Measurements from ENCODE around the gene UCK1. TPM values are rescaled to one million over a fixed set of nuclear protein-coding genes. Genes with fewer than 3 reads are reported as not detected.

Gene UCK1
- total and polyA plus RNA-seq, 2 of the 13 experiments (the other 11 are each of a cell fraction or from before 2014, with no cell fraction given) = 11.0 to 24.1 TPM

DNA sequence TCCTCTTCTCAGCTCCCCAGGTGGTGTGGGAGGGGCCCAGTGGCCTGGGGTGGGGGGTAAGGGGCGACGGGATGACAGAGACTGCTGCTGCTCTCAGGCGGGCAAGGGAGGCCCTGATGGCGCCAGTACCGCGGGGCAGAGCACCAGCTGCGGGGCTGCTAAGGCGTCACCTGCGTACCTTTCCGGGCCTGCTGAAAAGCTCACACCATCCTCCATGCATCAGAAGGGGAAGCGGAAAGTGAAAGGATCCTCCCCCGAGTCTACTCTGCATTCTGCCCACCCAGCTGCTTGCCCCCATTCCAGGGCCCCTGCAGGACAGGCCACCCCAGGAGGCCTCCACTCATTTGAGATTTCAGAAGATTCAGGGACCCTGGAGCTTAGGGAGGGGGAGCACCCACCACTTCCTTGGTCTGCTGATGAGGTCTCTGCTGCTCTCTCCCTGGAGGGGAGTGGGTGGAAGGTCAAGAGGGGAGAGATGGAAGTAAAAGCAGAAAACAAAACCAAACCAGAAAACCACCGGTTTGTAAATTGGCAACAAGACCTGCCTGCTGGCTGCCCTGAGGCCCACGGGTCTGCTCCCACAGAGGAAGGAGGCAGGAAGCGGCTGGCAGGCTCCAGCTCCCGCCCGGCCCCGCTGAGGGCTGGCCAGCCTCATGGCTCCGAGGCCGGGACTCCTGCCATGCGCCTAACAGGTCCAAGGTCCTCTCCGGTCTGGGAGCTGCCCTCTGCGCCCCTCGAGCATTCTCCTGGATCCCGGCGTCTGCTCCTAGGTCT is 47.9 kb upstream of the UCK1 start:
- no TSS peak for BruUV-seq (replicated peaks)
- no peak overlapping the region for H2AFZ ChIP-seq (ENCODE audit: low read length)
- H3K36me3 ChIP-seq (replicated peaks in 1 of 2; ENCODE audit: control insufficient read depth in 1 of 2, insufficient read depth in 2 of 2, low read length in 2 of 2) = peaks cover 9 to 44% of the 10 kb centered on the region in 2 experiments; a peak in 4 of 5 replicates
- no peak for ATAC-seq
- no peak overlapping the region for H3K4me3 ChIP-seq (replicated peaks in 1 of 3; ENCODE audit: insufficient read depth in 1 of 3, low read depth in 2 of 3, low read length in 3 of 3)
- DNase-seq (ENCODE audit: low spot score) = no peak
- H4K20me1 ChIP-seq (ENCODE audit: insufficient read depth, low read length) = no peaks in the 10 kb centered on the region
- intact Hi-C loops (cut with micrococcal nuclease; ENCODE audit: unreplicated experiment) (no loop called here), in situ Hi-C loops (cut with HindIII; ENCODE audit: extremely low pct_ligation_motif_present, low pct_unique_long_range_greater_than_20kb) (loop anchor here (25.0 kb wide), 1 partner anchor 658 kb away; no protein-coding TSS in a partner anchor)
- TF ChIP-seq ZNF607 (CRISPR knock-in tag; IDR thresholded peaks at IDR 0.05; ENCODE audit: borderline replicate concordance) (no peak), ZBTB43 (CRISPR knock-in tag; conservative IDR thresholded peaks at IDR 0.05) (no peak), MXD3 (CRISPR knock-in tag; IDR thresholded peaks at IDR 0.05) (no peak), PHF5A (CRISPR knock-in tag; IDR thresholded peaks at IDR 0.05; ENCODE audit: low read depth, unreplicated experiment) (no peak), ZNF790 (CRISPR knock-in tag; IDR thresholded peaks at IDR 0.05; ENCODE audit: borderline replicate concordance) (no peak), NKX3-1 (CRISPR knock-in tag; IDR thresholded peaks at IDR 0.05) (no peak), RARA (CRISPR knock-in tag; IDR thresholded peaks at IDR 0.05) (no peak), TBX3 (IDR thresholded peaks at IDR 0.05; ENCODE audit: borderline replicate concordance) (no peak)
- TF ChIP-seq, protein P1, sequence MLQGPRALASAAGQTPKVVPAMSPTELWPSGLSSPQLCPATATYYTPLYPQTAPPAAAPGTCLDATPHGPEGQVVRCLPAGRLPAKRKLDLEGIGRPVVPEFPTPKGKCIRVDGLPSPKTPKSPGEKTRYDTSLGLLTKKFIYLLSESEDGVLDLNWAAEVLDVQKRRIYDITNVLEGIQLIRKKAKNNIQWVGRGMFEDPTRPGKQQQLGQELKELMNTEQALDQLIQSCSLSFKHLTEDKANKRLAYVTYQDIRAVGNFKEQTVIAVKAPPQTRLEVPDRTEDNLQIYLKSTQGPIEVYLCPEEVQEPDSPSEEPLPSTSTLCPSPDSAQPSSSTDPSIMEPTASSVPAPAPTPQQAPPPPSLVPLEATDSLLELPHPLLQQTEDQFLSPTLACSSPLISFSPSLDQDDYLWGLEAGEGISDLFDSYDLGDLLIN (CRISPR knock-in tag; IDR thresholded peaks at IDR 0.05; ENCODE audit: borderline replicate concordance) = no peak
- TF ChIP-seq, protein P2, sequence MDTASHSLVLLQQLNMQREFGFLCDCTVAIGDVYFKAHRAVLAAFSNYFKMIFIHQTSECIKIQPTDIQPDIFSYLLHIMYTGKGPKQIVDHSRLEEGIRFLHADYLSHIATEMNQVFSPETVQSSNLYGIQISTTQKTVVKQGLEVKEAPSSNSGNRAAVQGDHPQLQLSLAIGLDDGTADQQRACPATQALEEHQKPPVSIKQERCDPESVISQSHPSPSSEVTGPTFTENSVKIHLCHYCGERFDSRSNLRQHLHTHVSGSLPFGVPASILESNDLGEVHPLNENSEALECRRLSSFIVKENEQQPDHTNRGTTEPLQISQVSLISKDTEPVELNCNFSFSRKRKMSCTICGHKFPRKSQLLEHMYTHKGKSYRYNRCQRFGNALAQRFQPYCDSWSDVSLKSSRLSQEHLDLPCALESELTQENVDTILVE (CRISPR knock-in tag; IDR thresholded peaks at IDR 0.05) = no peak
- TF ChIP-seq, protein P3, sequence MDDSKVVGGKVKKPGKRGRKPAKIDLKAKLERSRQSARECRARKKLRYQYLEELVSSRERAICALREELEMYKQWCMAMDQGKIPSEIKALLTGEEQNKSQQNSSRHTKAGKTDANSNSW (CRISPR knock-in tag; IDR thresholded peaks at IDR 0.05; ENCODE audit: borderline replicate concordance) = no peak
- H3K79me2 ChIP-seq (ENCODE audit: insufficient read depth, low read length) = no peaks in the 10 kb centered on the region
- FAIRE-seq = no peak
- no peak overlapping the region for H3K9ac ChIP-seq (ENCODE audit: insufficient read depth, low read depth, low read length)
- H3K4me2 ChIP-seq (ENCODE audit: low read depth, low read length) = no peak overlapping the region
- no peak overlapping the region for H3K27ac ChIP-seq (ENCODE audit: extremely low read length, insufficient read depth, low read length)
- H3K9me3 ChIP-seq (ENCODE audit: low read length) = no peaks in the 10 kb centered on the region
- ChIA-PET CTCF (ENCODE audit: low intra/inter-chr PET ratio, low total read pairs) (no interaction called here), POLR2A (interaction anchor here (0.6 kb wide), 1 partner anchor 166 kb away, joined by 3 read pairs; no protein-coding TSS in a partner anchor)
- H3K4me1 ChIP-seq (ENCODE audit: insufficient read depth, low read length) = no peaks in the 10 kb centered on the region
- no peaks in the 10 kb centered on the region for H3K27me3 ChIP-seq (ENCODE audit: control insufficient read depth in 1 of 2, insufficient read depth in 2 of 2, low read length in 2 of 2)
- 97% methylated on average over 17 of the region's 26 CpGs for WGBS (ENCODE audit: low lambda C conversion rate)

All from HepG2 (cell line).